Activated T-cell treated with anti-CD3 and anti-CD28 coated beads for 4 hours (primary cell): ENCODE measurements around the gene TNC.

Experiments used
- DNase-seq: peaks from one replicate; pipeline ENCODE4 v3.0.0-alpha.2; 2020

TNC gene

GRCh38 chr9:115042781-115043509 lies 75.0 kb downstream of the TNC start:
- no peak for DNase-seq

GRCh38 chr9:115039516-115040120 lies 78.3 kb downstream of the TNC start:
- no peak for DNase-seq

GRCh38 chr9:115038178-115038577 lies 79.8 kb downstream of the TNC start:
- DNase-seq: no peak

DNA sequence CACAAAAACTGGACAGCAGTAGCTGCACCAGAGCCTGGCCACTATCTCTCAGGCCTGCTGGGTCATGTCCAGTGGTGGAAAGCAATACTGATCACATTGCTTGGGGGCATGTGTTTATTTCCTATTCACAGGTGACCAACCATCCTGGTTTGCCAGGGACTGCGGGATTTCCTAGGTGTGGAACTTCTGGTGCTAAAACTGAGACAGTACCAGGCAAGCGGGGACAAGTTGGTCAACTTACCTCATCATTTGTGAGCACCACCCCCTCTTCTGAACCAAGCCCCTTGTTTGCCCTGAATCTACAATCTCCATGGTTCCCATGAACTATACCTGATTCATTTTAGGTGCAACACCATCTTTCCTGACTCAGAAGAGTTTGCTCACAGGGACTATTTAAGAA lies 81.3 kb downstream of the TNC start:
- no peak for DNase-seq

- no peak for DNase-seq
Measured at GRCh38 chr9:115035841-115036612, 81.9 kb downstream of the TNC start.

DNA sequence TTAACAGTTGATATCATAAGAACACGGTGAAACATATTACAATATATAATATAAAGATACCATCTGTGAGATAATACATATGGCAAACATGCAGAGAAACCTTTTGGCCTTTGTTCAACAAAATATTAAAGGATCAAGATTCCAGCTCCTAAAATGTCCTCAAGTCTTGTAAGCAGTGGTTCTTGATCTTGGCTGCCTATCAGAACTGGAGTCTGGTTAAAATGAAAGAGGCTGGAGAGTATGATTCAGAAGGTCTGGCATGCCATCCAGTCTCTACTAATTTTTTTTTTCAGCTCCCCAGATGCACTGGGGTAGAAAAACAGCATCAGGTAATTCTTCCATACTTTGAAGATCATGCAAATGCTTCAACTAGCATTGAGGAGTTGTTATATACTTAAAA lies 83.2 kb downstream of the TNC start:
- no peak for DNase-seq

- no peak for DNase-seq
Measured at GRCh38 chr9:115033800-115034199, 84.2 kb downstream of the TNC start.

DNA sequence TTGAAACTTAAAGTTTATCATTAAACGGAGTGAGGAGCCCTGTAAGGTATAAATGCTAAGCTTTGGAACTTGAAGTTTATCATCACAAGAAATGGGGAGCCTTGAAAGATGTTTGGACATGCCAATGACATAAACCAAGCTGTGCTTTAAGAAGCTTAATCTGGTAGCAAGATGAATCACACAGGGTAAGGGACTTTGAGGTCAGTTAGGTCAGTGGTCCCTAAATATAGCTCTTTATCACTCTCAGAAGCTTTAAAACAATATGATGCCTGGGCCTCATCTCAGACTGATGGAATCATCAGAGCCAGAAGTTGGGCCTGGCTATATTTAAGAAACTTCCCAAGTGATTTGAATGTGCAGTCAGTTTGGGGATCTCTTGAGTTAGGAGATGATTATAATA lies 85.7 kb downstream of the TNC start:
- no peak for DNase-seq

GRCh38 chr9:115030006-115030405 lies 88.0 kb downstream of the TNC start:
- no peak for DNase-seq

DNA sequence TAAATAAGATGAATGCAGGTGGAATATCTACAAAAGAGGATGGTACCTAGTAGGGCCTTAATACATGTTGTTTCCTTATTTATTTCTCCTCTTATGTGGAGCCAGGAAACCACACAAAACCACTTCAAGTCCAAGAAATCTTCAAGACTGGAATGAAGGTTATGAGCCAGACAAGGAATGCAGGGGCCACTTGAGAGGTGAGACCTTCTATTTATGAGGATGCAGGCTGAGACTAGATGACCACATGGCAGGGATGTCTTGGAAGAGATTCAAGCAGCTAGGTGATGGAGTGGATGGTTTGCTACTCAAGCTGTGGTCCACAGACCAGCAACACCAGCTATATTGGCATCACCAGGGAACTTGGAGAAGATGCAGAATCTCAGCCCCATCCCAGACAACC lies 92.2 kb downstream of the TNC start:
- no peak for DNase-seq

- no peak for DNase-seq
Measured at GRCh38 chr9:115024925-115025535, 92.9 kb downstream of the TNC start.

DNA sequence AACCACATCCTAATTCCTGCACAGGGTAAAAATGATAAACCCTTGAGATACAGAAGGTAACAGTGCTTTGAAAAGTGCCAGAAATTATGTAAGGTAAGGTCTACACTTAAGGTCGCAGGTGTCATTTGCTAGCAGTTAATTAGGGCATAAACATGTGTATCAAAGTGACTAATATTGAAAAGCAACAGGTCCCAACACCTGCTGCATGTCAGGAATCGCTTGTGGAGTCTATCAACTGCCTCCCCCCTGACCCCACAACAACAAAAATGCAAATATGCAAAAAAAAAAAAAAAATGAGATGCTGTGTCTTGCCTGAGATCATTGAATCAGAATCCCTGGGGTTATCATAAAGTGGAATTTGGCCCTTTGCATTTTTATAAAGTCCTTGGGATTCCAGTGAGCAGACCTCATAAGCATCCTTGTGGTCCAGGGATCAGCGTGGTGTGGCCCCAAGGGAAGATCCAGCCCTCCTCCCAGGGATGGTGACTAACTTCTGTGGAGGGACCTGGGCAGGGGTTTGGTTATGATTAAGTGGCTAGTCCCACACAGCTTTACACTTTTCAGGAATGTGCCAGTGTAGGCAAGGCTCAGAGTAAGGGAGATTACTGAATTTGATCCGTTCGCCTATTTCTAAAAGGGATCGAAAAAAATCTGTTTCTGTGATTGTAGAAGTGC lies 95.1 kb downstream of the TNC start:
- no peak for DNase-seq

- DNase-seq: no peak
Measured at GRCh38 chr9:115018547-115019435, 99.2 kb downstream of the TNC start.

- DNase-seq: no peak
Measured at GRCh38 chr9:115016344-115016743, 101.6 kb downstream of the TNC start.

GRCh38 chr9:115015018-115015635 lies 102.8 kb downstream of the TNC start:
- no peak for DNase-seq

DNA sequence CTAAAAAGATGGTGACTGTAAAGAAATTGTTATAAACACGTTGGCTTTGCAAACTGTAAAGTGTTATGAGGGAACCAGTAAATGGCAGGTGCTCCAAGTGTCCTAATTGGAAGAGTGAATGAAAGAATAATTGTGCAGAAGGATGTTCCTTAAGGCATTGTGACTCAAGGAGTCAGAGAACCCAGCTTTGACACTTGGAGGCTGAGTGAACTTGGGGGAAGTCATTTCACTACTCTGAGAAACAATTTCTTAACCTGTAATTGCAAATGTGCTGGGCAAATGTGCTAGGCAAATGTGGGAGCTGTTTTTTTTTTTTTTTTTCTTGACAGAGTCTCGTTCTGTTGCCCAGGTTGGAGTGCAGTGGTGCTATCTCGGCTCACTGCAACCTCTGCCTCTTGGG lies 103.5 kb downstream of the TNC start:
- DNase-seq: no peak

GRCh38 chr9:115013998-115014397 lies 104.0 kb downstream of the TNC start:
- DNase-seq: peak; percentile 77

- no peak for DNase-seq
Measured at GRCh38 chr9:115012486-115012885, 105.5 kb downstream of the TNC start.

DNA sequence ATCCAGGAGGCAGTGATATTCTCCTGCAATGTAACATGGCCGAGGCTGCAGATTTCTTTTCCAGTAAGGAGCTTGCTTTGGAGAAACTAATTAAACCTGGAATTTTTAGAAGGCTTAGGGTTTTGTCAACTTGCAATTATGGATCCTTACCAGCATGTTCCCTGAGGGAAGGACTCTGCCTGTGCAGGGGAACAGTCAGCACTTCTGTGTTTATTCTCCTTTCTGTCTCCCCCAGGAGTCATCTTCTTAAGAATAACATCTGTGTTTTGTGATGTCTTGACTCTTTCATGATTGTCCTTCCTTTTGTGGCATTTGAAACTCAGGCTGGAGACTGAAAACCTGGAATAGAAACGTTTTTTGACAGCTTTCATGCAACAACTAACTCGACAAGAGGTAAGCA lies 107.1 kb downstream of the TNC start:
- no peak for DNase-seq

DNA sequence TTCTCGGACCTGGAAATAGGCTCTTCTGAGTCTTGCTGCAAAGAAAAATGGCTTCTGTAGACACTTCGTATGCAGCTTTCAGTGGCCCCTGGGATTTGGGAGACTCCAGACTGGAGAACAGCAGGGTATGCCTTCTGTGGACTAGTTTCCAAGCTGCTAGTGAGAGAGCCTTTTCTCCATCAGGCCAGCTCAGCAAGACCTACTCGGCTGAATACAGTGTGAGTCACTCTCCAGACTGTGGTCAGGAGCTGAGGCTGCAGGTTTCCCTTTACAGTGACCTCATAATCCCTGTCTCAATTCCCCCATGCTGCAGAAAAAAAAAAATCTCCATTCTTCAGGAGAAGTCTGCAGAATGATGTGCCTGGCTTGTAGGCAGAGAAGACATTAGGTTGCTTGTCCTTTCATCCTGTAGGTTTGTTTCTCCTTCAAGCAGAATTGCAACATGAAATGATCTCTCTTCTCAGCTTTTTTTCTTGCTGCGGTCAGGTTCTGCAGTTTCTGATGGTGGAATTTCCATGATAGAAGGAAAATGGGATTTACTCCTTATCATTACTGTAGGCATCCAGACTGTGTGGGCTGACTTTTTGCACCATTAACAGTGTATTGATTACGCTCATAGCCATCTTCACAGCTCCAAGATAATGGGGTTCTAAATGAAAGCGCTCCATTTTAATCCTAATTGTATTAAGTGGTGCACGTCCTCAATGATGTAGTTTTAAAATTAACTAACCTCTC lies 109.3 kb downstream of the TNC start:
- no peak for DNase-seq

DNA sequence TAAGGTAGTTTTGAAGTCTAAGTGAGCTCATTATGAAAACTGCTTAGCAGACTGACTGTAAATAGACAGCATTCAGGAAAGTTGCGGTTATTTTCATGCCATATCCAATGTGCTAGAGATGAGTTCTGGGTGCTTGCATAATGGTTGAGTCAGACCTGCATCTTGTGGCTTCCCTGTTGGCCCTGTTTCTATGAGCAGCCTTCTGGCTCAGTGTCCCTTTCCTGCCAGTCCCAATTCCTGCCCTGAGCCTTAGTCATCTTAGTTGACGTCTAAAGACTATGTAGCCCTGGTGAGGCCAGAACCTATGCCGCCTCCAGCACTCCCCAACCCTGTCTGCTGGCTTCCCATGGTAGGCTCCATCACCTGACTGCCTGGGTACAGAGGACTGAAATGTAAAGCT lies 111.3 kb downstream of the TNC start:
- DNase-seq: no peak
